ENCODE results near the gene VPS9D1. TPM values are rescaled to one million over a fixed set of nuclear protein-coding genes. Genes with fewer than 3 reads are reported as not detected.
A peak's percentile ranks its signal among the peaks of the same experiment; 100 is the strongest.

Gene VPS9D1
- polyA plus RNA-seq, 1 donor from 2014 or later = 29.9 TPM

- TF ChIP-seq TAF1 (IDR thresholded peaks at IDR 0.05; ENCODE audit: low read depth) (no peak), EZH2 (IDR thresholded peaks at IDR 0.05; ENCODE audit: borderline replicate concordance, insufficient read depth, low read length, poor library complexity, severe bottlenecking) (no peak), EP300 (conservative IDR thresholded peaks at IDR 0.05; ENCODE audit: poor library complexity, severe bottlenecking) (no peak), RAD21 (conservative IDR thresholded peaks at IDR 0.05) (no peak), MXI1 (conservative IDR thresholded peaks at IDR 0.05; ENCODE audit: poor library complexity, severe bottlenecking) (no peak), SMC3 (conservative IDR thresholded peaks at IDR 0.05; ENCODE audit: poor library complexity) (no peak)
- H3K9ac ChIP-seq (ENCODE audit: low read length) = no peak overlapping the region
- no peaks in the 10 kb centered on the region for H3K9me3 ChIP-seq (ENCODE audit: low read length)
- H3K36me3 ChIP-seq (ENCODE audit: insufficient read depth, low read length) = no peaks in the 10 kb centered on the region
- no peaks in the 10 kb centered on the region for H3K9me2 ChIP-seq (ENCODE audit: insufficient read depth, low read length)
- H3K4me3 ChIP-seq (ENCODE audit: low read length) = no peak overlapping the region
- no peaks in the 10 kb centered on the region for H3K27me3 ChIP-seq (ENCODE audit: insufficient read depth, low read depth, low read length)
- H3K27ac ChIP-seq (ENCODE audit: low read length) = no peak overlapping the region
- no peak overlapping the region for H2AFZ ChIP-seq (ENCODE audit: low read depth, low read length)
- no peaks in the 10 kb centered on the region for H3K79me2 ChIP-seq (replicated peaks; ENCODE audit: insufficient read depth, low read length)
- no peaks in the 10 kb centered on the region for H4K20me1 ChIP-seq (ENCODE audit: insufficient read depth)
- no peaks in the 10 kb centered on the region for H3F3A ChIP-seq (ENCODE audit: insufficient read depth, low read length, poor library complexity, severe bottlenecking)
- H3K4me2 ChIP-seq (ENCODE audit: low read length) = no peak overlapping the region
These were observed 32.3 kb downstream of the VPS9D1 start for GRCh38 chr16:89688395-89688794.

GRCh38 chr16:89687092-89687940 lies 33.4 kb downstream of the VPS9D1 start:
- Histone ChIP-seq H3K9me2 (ENCODE audit: insufficient read depth, low read length) (no peaks in the 10 kb centered on the region), H3K79me2 (replicated peaks; ENCODE audit: insufficient read depth, low read length) (no peaks in the 10 kb centered on the region), H3K4me2 (ENCODE audit: low read length) (peak overlapping the region; percentile 80), H3K4me3 (ENCODE audit: low read length) (peak overlapping the region; percentile 87), H4K20me1 (ENCODE audit: insufficient read depth) (no peaks in the 10 kb centered on the region), H2AFZ (ENCODE audit: low read depth, low read length) (peak overlapping the region; percentile 80), H3K27me3 (ENCODE audit: insufficient read depth, low read depth, low read length) (no peaks in the 10 kb centered on the region), H3K36me3 (ENCODE audit: insufficient read depth, low read length) (no peaks in the 10 kb centered on the region), H3K9ac (ENCODE audit: low read length) (peak overlapping the region; percentile 77), H3K27ac (ENCODE audit: low read length) (peak overlapping the region; percentile 80), H3F3A (ENCODE audit: insufficient read depth, low read length, poor library complexity, severe bottlenecking) (no peaks in the 10 kb centered on the region), H3K9me3 (ENCODE audit: low read length) (no peaks in the 10 kb centered on the region)
- TF ChIP-seq EP300 (conservative IDR thresholded peaks at IDR 0.05; ENCODE audit: poor library complexity, severe bottlenecking) (no peak), TAF1 (IDR thresholded peaks at IDR 0.05; ENCODE audit: low read depth) (no peak), RAD21 (conservative IDR thresholded peaks at IDR 0.05) (peak; percentile 33), MXI1 (conservative IDR thresholded peaks at IDR 0.05; ENCODE audit: poor library complexity, severe bottlenecking) (no peak)

GRCh38 chr16:89686520-89687091 lies 34.1 kb downstream of the VPS9D1 start, which contains the start of gene CDK10:
Gene CDK10, plus strand, starts transcription at chr16:89686689. Its CDS starts 22 bp downstream, at chr16:89686711.
- H2AFZ ChIP-seq (ENCODE audit: low read depth, low read length) = peak within 1 kb of the TSS; percentile 80
- peak within 1 kb of the TSS; percentile 87 for H3K4me3 ChIP-seq (ENCODE audit: low read length)
- no peaks in the 10 kb centered on the region for H4K20me1 ChIP-seq (ENCODE audit: insufficient read depth)
- no peaks in the 10 kb centered on the region for H3K27me3 ChIP-seq (ENCODE audit: insufficient read depth, low read depth, low read length)
- H3K9ac ChIP-seq (ENCODE audit: low read length) = peak within 1 kb of the TSS; percentile 77
- no peaks in the 10 kb centered on the region for H3K9me3 ChIP-seq (ENCODE audit: low read length)
- H3K9me2 ChIP-seq (ENCODE audit: insufficient read depth, low read length) = no peaks in the 10 kb centered on the region
- TF ChIP-seq POLR2AphosphoS5 (IDR thresholded peaks at IDR 0.05) = peak; percentile 95
- TF ChIP-seq TAF1 (IDR thresholded peaks at IDR 0.05; ENCODE audit: low read depth) = peak; percentile 74
- TF ChIP-seq CTCF (IDR thresholded peaks at IDR 0.05; ENCODE audit: poor library complexity, severe bottlenecking) = no peak
- TF ChIP-seq EZH2 (IDR thresholded peaks at IDR 0.05; ENCODE audit: borderline replicate concordance, insufficient read depth, low read length, poor library complexity, severe bottlenecking) = no peak
- TF ChIP-seq MXI1 (conservative IDR thresholded peaks at IDR 0.05; ENCODE audit: poor library complexity, severe bottlenecking) = peak; percentile 98
- TF ChIP-seq EP300 (conservative IDR thresholded peaks at IDR 0.05; ENCODE audit: poor library complexity, severe bottlenecking) = peak; percentile 12
- no peak for TF ChIP-seq RAD21 (conservative IDR thresholded peaks at IDR 0.05)
- TF ChIP-seq SMC3 (conservative IDR thresholded peaks at IDR 0.05; ENCODE audit: poor library complexity) = no peak
- peak; percentile 49 for TF ChIP-seq REST (IDR thresholded peaks at IDR 0.05; ENCODE audit: borderline replicate concordance)
- peak within 1 kb of the TSS; percentile 80 for H3K4me2 ChIP-seq (ENCODE audit: low read length)
- no peaks in the 10 kb centered on the region for H3F3A ChIP-seq (ENCODE audit: insufficient read depth, low read length, poor library complexity, severe bottlenecking)
- no peaks in the 10 kb centered on the region for H3K36me3 ChIP-seq (ENCODE audit: insufficient read depth, low read length)
- H3K79me2 ChIP-seq (replicated peaks; ENCODE audit: insufficient read depth, low read length) = no peaks in the 10 kb centered on the region
- H3K27ac ChIP-seq (ENCODE audit: low read length) = peak within 1 kb of the TSS; percentile 80

Measured in neural cell (in vitro differentiated cells).